D721Med (cell line): ENCODE results near the gene AFTPH.

Experiments
- DNase-seq: peaks from one replicate; pipeline ENCODE4 v3.0.0; 2011; ENCODE audit warnings: low spot score; ENCODE audit not compliant: insufficient read length
- FAIRE-seq: peaks from 2 replicates; lab custom pipeline; 2011; peaks lifted over from hg19 to GRCh38; lab: Jason Lieb, UNC
- TF ChIP-seq, protein P1 (sequence below): IDR thresholded peaks from 2 replicates; pipeline ENCODE4 v1.5.1; 2012; ENCODE audit warnings: mild to moderate bottlenecking, control low read depth; ENCODE audit not compliant: insufficient read depth; ENCODE audit errors: missing control alignments

AFTPH gene

GRCh38 chr2:64488050-64488974 is 35.8 kb upstream of the AFTPH start:
- DNase-seq (peak; percentile 52), FAIRE-seq (no peak)
- TF ChIP-seq, protein P1, sequence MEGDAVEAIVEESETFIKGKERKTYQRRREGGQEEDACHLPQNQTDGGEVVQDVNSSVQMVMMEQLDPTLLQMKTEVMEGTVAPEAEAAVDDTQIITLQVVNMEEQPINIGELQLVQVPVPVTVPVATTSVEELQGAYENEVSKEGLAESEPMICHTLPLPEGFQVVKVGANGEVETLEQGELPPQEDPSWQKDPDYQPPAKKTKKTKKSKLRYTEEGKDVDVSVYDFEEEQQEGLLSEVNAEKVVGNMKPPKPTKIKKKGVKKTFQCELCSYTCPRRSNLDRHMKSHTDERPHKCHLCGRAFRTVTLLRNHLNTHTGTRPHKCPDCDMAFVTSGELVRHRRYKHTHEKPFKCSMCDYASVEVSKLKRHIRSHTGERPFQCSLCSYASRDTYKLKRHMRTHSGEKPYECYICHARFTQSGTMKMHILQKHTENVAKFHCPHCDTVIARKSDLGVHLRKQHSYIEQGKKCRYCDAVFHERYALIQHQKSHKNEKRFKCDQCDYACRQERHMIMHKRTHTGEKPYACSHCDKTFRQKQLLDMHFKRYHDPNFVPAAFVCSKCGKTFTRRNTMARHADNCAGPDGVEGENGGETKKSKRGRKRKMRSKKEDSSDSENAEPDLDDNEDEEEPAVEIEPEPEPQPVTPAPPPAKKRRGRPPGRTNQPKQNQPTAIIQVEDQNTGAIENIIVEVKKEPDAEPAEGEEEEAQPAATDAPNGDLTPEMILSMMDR = peak; percentile 92

DNA sequence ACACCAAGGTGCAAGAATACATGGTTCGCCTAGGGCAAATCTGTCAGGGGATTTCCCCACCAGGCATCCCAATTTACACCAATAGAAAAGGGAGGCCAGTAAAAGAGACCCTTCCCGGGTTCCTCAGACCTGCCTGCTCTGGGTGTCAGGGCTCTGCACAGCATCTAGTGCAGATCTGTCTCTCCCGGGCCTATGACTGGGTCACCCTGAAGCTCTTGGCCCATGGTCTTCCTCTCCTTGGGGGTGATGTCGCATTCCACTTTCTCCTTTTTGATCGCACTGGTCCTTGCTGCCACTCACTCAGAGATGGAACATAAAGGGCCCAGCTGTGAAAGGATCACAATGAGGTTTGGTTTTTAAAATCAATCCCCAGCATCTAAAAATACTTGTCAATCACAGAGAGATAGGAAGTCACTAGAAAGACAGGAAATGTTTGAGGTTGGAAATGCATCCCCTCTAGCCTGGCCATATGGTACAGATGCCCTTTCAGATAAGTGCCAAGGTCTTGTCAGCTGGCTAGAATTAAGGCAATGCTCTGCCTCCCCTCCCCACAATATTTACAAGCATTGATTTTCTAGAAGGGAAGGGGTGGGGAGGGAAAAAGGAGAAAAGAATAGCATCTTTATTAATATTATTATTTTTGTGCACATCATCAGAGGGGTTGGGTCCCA is 34.9 kb upstream of the AFTPH start:
- FAIRE-seq (no peak), DNase-seq (no peak)
- TF ChIP-seq, protein P1 = no peak

DNA sequence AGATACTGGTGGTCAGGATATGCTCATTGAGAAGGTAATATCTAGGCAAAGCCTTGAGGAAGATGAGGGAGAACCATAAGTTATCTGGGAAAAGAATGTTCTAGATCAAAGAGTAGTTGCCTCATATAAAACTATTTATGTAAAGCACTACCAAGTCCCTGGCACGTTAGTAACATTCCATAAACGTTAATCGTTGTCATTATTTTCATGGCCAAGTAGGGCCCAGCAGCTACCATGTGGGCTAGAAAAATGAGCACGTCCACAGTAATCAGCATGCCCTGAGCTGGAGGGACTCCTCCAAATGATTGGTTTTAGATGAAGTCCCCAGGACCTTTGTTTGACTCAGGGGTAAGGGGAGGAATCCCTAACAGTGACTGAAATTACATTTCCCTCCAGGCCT is 32.7 kb upstream of the AFTPH start:
- no peak for FAIRE-seq
- TF ChIP-seq, protein P1 = no peak
- DNase-seq = no peak

GRCh38 chr2:64492272-64492671 is 31.9 kb upstream of the AFTPH start:
- FAIRE-seq = no peak
- TF ChIP-seq, protein P1 = no peak
- no peak for DNase-seq

DNA sequence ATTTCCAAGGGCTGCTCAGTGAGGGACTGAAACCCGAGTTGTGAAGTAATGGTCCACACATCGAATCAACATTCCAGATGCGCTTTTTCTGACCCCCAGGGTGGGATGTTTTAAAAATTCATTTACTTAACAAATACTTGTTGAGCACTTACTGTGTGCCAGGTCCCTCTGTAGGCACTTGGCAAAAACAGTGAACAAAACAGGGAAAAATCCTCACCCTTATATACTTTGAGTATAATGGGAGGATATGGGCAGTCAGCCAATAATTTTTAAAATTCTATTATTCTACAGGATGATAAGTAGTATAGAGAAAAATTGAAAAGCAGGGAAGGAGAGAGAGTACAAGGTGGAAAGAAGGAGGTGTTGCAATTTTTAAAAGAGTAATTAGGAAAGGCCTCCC is 31.3 kb upstream of the AFTPH start:
- TF ChIP-seq, protein P1 = no peak
- FAIRE-seq (no peak), DNase-seq (no peak)

DNA sequence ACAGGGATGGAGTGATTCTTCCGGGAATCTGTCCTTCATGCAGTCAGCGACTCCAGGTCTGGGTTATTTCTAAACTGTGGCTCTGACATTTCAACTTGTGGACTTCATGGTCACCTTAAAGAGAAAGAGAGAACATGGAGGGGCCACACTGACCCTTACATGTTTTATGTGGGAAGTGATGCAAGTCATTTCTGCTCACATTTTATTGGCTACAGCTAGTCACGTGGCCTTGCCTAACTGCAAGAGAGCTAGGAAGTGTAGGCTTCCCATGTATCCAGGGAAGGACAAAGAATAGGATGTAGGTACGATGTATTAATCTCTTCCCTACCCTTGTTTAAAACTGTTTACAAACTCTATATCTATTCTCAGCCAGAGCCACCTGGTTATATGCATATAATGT is 30.3 kb upstream of the AFTPH start:
- FAIRE-seq (no peak), DNase-seq (no peak)
- TF ChIP-seq, protein P1 = no peak
